ENCODE results near the gene GNAL.

The GNAL gene

GRCh38 chr18:11672846-11673454 lies 16.1 kb upstream of the GNAL start:
- H3K9me2 ChIP-seq (replicated peaks; ENCODE audit: insufficient read depth, low read length) = no peaks in the 10 kb centered on the region

GRCh38 chr18:11673560-11673959 lies 15.5 kb upstream of the GNAL start:
- Histone ChIP-seq H3K27me3 (ENCODE audit: low read length) (no peaks in the 10 kb centered on the region), H3K36me3 (ENCODE audit: low read length) (no peaks in the 10 kb centered on the region), H3K4me3 (ENCODE audit: insufficient read depth, low read length, poor library complexity, severe bottlenecking) (no peak overlapping the region), H4K20me1 (ENCODE audit: low read depth, low read length) (no peaks in the 10 kb centered on the region), H3K4me2 (ENCODE audit: low read depth, low read length, poor library complexity, severe bottlenecking) (no peak overlapping the region), H3K9me2 (replicated peaks; ENCODE audit: insufficient read depth, low read length) (no peaks in the 10 kb centered on the region), H3K9ac (ENCODE audit: low read length) (no peak overlapping the region), H3K27ac (ENCODE audit: low read depth, low read length) (no peak overlapping the region), H3K9me3 (ENCODE audit: insufficient read depth, low read length) (no peaks in the 10 kb centered on the region), H3K79me2 (ENCODE audit: insufficient read depth, low read length) (no peaks in the 10 kb centered on the region), H2AFZ (ENCODE audit: low read depth, low read length, severe bottlenecking) (no peak overlapping the region), H3F3A (ENCODE audit: insufficient read depth) (no peaks in the 10 kb centered on the region)
- no peak for TF ChIP-seq CTCF (IDR thresholded peaks at IDR 0.05; ENCODE audit: insufficient read depth, low read length, poor library complexity, severe bottlenecking)
- TF ChIP-seq EZH2phosphoT487 (conservative IDR thresholded peaks at IDR 0.05; ENCODE audit: low read length) = no peak

More at GRCh38 chr18:11672846-11673454, 16.1 kb upstream of the GNAL start:
- Histone ChIP-seq H4K20me1 (ENCODE audit: low read depth, low read length) (no peaks in the 10 kb centered on the region), H3K4me2 (ENCODE audit: low read depth, low read length, poor library complexity, severe bottlenecking) (no peak overlapping the region), H3K27ac (ENCODE audit: low read depth, low read length) (no peak overlapping the region), H3K79me2 (ENCODE audit: insufficient read depth, low read length) (no peaks in the 10 kb centered on the region), H3K9me3 (ENCODE audit: insufficient read depth, low read length) (no peaks in the 10 kb centered on the region), H3K27me3 (ENCODE audit: low read length) (no peaks in the 10 kb centered on the region), H2AFZ (ENCODE audit: low read depth, low read length, severe bottlenecking) (no peak overlapping the region), H3K36me3 (ENCODE audit: low read length) (no peaks in the 10 kb centered on the region), H3K4me3 (ENCODE audit: insufficient read depth, low read length, poor library complexity, severe bottlenecking) (no peak overlapping the region), H3F3A (ENCODE audit: insufficient read depth) (no peaks in the 10 kb centered on the region), H3K9ac (ENCODE audit: low read length) (no peak overlapping the region)
- TF ChIP-seq EZH2phosphoT487 (conservative IDR thresholded peaks at IDR 0.05; ENCODE audit: low read length) (no peak), CTCF (IDR thresholded peaks at IDR 0.05; ENCODE audit: insufficient read depth, low read length, poor library complexity, severe bottlenecking) (no peak)

- Histone ChIP-seq H3K9me3 (ENCODE audit: insufficient read depth, low read length) (no peaks in the 10 kb centered on the region), H3K27me3 (ENCODE audit: low read length) (no peaks in the 10 kb centered on the region), H3K9ac (ENCODE audit: low read length) (no peak overlapping the region), H3K79me2 (ENCODE audit: insufficient read depth, low read length) (no peaks in the 10 kb centered on the region), H4K20me1 (ENCODE audit: low read depth, low read length) (no peaks in the 10 kb centered on the region), H3K36me3 (ENCODE audit: low read length) (no peaks in the 10 kb centered on the region), H3K4me2 (ENCODE audit: low read depth, low read length, poor library complexity, severe bottlenecking) (no peak overlapping the region), H3F3A (ENCODE audit: insufficient read depth) (no peaks in the 10 kb centered on the region), H2AFZ (ENCODE audit: low read depth, low read length, severe bottlenecking) (no peak overlapping the region), H3K27ac (ENCODE audit: low read depth, low read length) (no peak overlapping the region), H3K9me2 (replicated peaks; ENCODE audit: insufficient read depth, low read length) (no peaks in the 10 kb centered on the region), H3K4me3 (ENCODE audit: insufficient read depth, low read length, poor library complexity, severe bottlenecking) (no peak overlapping the region)
- TF ChIP-seq CTCF (IDR thresholded peaks at IDR 0.05; ENCODE audit: insufficient read depth, low read length, poor library complexity, severe bottlenecking) (no peak), EZH2phosphoT487 (conservative IDR thresholded peaks at IDR 0.05; ENCODE audit: low read length) (no peak)
Measured at GRCh38 chr18:11674119-11674518, 14.9 kb upstream of the GNAL start.
